ENCODE results near the gene STARD3NL. TPM values are rescaled to one million over a fixed set of nuclear protein-coding genes. Genes with fewer than 3 reads are reported as not detected.

STARD3NL gene
- total RNA-seq, 1 experiment from 2014 or later, result 207 TPM

- Histone ChIP-seq H3K36me3 (no peaks in the 10 kb centered on the region), H3K4me1 (replicated peaks) (no peaks in the 10 kb centered on the region), H3K27me3 (replicated peaks) (peaks cover 10% of the 10 kb centered on the region; the same call in 1 of the 2 replicates), H3K9me3 (replicated peaks) (no peaks in the 10 kb centered on the region), H3K4me3 (no peak within 1 kb of the TSS), H3K27ac (no peak within 1 kb of the TSS)
- DNase-seq (ENCODE audit: low read depth in 1 of 2, low spot score in 2 of 2), result no peak
Observed at GRCh38 chr7:38273286-38273995, 95.4 kb downstream of the STARD3NL start, which contains the start of gene TARP. TARP (minus strand) TSS chr7:38273636.

GRCh38 chr7:38274486-38274885 lies 96.4 kb downstream of the STARD3NL start:
- no peaks in the 10 kb centered on the region for H3K9me3 ChIP-seq (replicated peaks)

GRCh38 chr7:38274927-38275620 lies 97.0 kb downstream of the STARD3NL start:
- H3K27ac ChIP-seq, result no peak overlapping the region
- no peak overlapping the region for H3K4me3 ChIP-seq
- peaks cover 10% of the 10 kb centered on the region; the same call in 1 of the 2 replicates for H3K27me3 ChIP-seq (replicated peaks)
- H3K9me3 ChIP-seq (replicated peaks), result no peaks in the 10 kb centered on the region
- no peaks in the 10 kb centered on the region for H3K4me1 ChIP-seq (replicated peaks)
- DNase-seq (ENCODE audit: low read depth in 1 of 2, low spot score in 2 of 2), result no peak
- H3K36me3 ChIP-seq, result no peaks in the 10 kb centered on the region

More at GRCh38 chr7:38274486-38274885, 96.4 kb downstream of the STARD3NL start:
- no peaks in the 10 kb centered on the region for H3K4me1 ChIP-seq (replicated peaks)
- peaks cover 10% of the 10 kb centered on the region; the same call in 1 of the 2 replicates for H3K27me3 ChIP-seq (replicated peaks)
- no peak overlapping the region for H3K27ac ChIP-seq
- no peaks in the 10 kb centered on the region for H3K36me3 ChIP-seq
- DNase-seq (ENCODE audit: low read depth in 1 of 2, low spot score in 2 of 2), result no peak
- H3K4me3 ChIP-seq, result no peak overlapping the region

GRCh38 chr7:38276096-38276877 lies 98.2 kb downstream of the STARD3NL start:
- peaks cover 10% of the 10 kb centered on the region; the same call in 1 of the 2 replicates for H3K27me3 ChIP-seq (replicated peaks)
- no peak overlapping the region for H3K27ac ChIP-seq
- DNase-seq (ENCODE audit: low read depth in 1 of 2, low spot score in 2 of 2), result no peak
- no peaks in the 10 kb centered on the region for H3K36me3 ChIP-seq
- H3K4me1 ChIP-seq (replicated peaks), result no peaks in the 10 kb centered on the region
- no peaks in the 10 kb centered on the region for H3K9me3 ChIP-seq (replicated peaks)
- H3K4me3 ChIP-seq, result no peak overlapping the region

GRCh38 chr7:38280000-38280399 lies 102.0 kb downstream of the STARD3NL start:
- H3K9me3 ChIP-seq (replicated peaks), result no peaks in the 10 kb centered on the region
- H3K4me3 ChIP-seq, result no peak overlapping the region
- no peak overlapping the region for H3K27ac ChIP-seq
- H3K4me1 ChIP-seq (replicated peaks), result no peaks in the 10 kb centered on the region
- H3K36me3 ChIP-seq, result no peaks in the 10 kb centered on the region
- no peak for DNase-seq (ENCODE audit: low read depth in 1 of 2, low spot score in 2 of 2)
- H3K27me3 ChIP-seq (replicated peaks), result peaks cover 4% of the 10 kb centered on the region; the same call in 1 of the 2 replicates

Data from SJSA1 (cell line).